Astrocyte (in vitro differentiated cells and primary cell): ENCODE measurements around the gene SAP30L.
A peak's percentile ranks its signal among the peaks of the same experiment; 100 is the strongest.

Experiments
- CTCF ChIP-seq: IDR thresholded peaks from 2 replicates; pipeline ENCODE4 v1.5.1; 2011; ENCODE audit warnings: low read depth, mild to moderate bottlenecking, inconsistent platforms, low read length, moderate library complexity; ENCODE audit not compliant: insufficient read depth
- EZH2 ChIP-seq: IDR thresholded peaks from 2 replicates; pipeline ENCODE4 v1.6.1; 2012; ENCODE audit warnings: mild to moderate bottlenecking, low read length, inconsistent platforms; ENCODE audit not compliant: insufficient read depth

- no peak for TF ChIP-seq CTCF
- peak; percentile 32 for TF ChIP-seq EZH2
Observed at GRCh38 chr5:154484393-154485095, 38.7 kb downstream of the SAP30L start.
